Fibroblast of villous mesenchyme (primary cell): ENCODE data around the gene XDH. TPM values are rescaled to one million over a fixed set of nuclear protein-coding genes. Genes with fewer than 3 reads are reported as not detected.

ENCODE experiments used
- DNase-seq: peaks from one replicate; pipeline ENCODE4 v3.0.0-alpha.2; 2010; ENCODE audit warnings: low read depth
- H3K4me3 ChIP-seq: 2 replicates; pipeline ENCODE4 v1.5.1; 2011; ENCODE audit warnings: low read depth, mild to moderate bottlenecking, low read length
- total RNA-seq: library from RNA; depleted of rRNA; stranded (reverse); fragments of >200 nt; gene quantifications from 2 replicates; pipeline ENCODE4 v1.2.3, GENCODE V29; 2012
- TF ChIP-seq, protein P1 (sequence below): IDR thresholded peaks from 2 replicates; pipeline ENCODE4 v1.5.1; 2012; ENCODE audit warnings: low read depth, mild to moderate bottlenecking, low read length; ENCODE audit not compliant: insufficient read depth

Gene XDH
- total RNA-seq, 1 donor = 0.43 TPM

DNA sequence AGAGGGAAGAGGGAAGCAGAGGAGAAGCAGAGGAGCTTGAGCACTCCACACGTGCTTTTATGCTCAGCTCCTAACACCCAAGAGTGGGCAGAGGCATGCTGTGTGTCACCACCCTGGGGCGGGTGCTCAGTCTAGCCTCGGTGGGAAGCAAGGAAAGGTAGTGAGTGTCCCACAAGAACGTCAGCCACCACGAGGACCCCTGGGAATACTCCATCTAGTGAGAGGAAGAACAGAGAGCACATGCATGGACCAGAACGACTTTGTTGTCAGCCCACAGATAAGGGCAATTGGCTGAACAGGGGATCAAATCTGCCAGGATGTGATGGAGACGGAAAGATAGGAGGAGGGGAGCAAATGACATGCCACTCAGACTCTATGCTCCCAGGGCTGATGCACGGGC, 83.4 kb downstream of the XDH start:
- TF ChIP-seq, protein P1, sequence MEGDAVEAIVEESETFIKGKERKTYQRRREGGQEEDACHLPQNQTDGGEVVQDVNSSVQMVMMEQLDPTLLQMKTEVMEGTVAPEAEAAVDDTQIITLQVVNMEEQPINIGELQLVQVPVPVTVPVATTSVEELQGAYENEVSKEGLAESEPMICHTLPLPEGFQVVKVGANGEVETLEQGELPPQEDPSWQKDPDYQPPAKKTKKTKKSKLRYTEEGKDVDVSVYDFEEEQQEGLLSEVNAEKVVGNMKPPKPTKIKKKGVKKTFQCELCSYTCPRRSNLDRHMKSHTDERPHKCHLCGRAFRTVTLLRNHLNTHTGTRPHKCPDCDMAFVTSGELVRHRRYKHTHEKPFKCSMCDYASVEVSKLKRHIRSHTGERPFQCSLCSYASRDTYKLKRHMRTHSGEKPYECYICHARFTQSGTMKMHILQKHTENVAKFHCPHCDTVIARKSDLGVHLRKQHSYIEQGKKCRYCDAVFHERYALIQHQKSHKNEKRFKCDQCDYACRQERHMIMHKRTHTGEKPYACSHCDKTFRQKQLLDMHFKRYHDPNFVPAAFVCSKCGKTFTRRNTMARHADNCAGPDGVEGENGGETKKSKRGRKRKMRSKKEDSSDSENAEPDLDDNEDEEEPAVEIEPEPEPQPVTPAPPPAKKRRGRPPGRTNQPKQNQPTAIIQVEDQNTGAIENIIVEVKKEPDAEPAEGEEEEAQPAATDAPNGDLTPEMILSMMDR = no peak
- no peak for DNase-seq
- no peak overlapping the region for H3K4me3 ChIP-seq

DNA sequence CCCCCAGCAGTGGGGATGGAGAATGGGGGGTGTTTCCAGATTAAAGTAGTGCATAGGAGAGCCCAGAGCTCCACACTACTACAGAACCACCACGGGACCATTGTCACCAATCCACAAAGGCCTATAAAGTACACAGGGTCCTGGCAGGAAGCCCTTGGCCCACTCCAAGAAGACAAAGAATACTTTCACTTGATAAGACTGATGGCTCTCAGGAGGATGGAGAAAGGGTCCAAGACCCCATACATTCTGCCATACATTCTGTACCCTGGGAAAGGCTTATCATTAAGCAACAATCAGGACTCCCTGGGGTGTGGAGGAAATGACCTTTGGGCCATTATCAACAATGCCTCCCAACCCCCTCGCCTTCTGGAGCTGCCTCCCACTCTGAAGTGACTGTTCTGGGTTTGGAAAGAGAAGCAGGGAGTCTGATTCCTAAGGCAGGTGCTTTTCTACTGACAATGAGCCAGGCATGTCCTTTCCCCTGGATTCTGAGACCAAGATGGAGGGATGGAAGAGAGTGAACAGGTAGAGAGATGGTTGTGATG, 85.4 kb downstream of the XDH start:
- DNase-seq = no peak
- no peak overlapping the region for H3K4me3 ChIP-seq
- TF ChIP-seq, protein P1 = no peak

DNA sequence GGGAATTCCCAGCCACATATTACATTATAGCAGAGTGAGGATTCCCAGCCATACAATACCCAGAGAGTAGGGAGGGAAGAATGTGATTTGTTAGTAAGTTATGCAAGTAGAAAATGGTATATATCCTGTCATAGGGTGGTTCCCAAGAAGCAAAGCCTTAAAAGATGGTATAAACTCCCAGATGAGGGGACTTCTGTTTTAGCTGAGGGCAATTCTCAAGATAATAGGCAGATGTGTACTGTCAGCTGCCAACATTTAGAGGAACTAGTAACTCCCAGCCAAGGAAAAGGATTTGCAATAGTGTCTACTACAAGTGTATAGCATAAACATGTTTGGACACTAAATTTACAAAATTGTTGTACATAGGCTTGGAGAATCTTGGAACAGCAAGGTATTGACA, 86.5 kb downstream of the XDH start:
- no peak for DNase-seq
- H3K4me3 ChIP-seq = no peak overlapping the region
- TF ChIP-seq, protein P1 = no peak

DNA sequence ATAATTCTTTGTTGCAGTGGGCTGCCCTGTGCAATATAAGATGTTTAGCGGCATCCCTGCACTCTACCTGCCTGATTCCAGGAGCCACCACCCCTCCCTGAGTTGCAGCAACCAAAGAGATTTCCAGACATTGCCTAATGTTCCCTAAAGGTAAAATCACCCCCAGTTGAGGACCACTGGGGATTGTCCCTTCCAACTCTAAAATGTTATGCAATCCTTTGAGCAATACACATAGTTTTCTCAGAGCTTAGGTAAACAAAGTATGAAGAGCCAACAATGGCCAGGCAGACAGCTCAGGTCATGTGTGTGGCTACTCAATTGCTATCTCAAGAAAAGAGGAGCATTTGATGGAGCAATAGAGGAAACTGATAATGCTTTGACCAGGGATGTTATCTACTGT, 87.0 kb downstream of the XDH start:
- TF ChIP-seq, protein P1 = no peak
- no peak overlapping the region for H3K4me3 ChIP-seq
- DNase-seq = no peak

DNA sequence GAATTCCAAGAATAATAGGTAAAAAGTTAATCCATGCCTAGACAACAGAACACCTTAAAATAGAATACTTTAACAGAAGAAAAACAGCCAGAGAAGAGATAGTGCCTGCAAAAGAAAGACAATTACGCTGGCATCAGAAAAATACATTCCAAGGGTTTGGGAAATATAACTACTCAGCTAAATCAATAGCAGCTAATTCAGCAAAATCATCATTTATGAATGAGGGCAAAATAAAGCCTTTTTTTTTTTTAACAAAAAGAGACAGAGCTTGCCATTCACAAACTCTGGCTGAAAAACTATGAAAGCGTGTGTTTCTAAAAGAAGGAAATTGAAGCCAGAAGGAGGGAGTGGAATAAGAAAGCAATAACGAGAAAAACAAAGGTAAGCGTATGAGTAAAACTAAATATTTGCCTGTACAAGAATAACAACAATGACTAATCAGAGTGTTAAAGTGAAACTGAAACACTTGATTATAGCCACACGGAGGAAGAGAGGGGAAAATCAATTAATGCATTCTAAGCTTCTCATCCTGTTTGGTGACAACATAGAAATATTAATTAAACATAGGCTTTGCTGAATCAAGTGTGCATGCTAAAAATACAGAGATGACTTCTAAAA, 90.4 kb downstream of the XDH start:
- DNase-seq = peak; percentile 37
- TF ChIP-seq, protein P1 = no peak
- peak overlapping the region; percentile 37 for H3K4me3 ChIP-seq

DNA sequence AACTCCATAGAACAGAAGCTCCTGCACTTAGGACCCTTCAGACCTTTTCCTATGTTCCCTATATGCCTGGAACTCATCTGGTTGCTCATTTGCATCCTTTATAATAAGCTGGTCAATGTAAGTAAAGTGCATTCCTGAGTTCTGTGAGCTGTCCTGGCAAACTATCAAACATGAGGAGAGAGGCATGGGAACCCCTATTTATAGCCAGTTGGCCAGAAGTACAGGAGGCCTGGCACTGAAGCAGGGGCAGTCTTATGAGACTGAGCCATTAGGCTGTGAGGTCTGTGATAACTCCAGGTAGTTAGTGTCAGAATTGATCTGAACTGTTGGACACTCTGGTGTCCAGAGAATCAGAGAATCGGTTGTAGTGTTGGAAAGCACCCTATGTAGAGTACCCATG, 92.2 kb downstream of the XDH start:
- H3K4me3 ChIP-seq = no peak overlapping the region
- TF ChIP-seq, protein P1 = no peak
- DNase-seq = peak; percentile 31
